Transverse colon (tissue), 4 donors: ENCODE results near the gene SIK1. TPM values are rescaled to one million over a fixed set of nuclear protein-coding genes. Genes with fewer than 3 reads are reported as not detected.

Experiments used
- DNase-seq: peaks from one replicate; pipeline ENCODE4 v3.0.0-alpha.2; 2019
- H3K27ac ChIP-seq, 4 donors: fragments of 200-600 bp; sonication (generic); 2 replicates each; pipeline ENCODE4 v1.5.1; 2016 to 2018; ENCODE audit warnings: inconsistent platforms in 4 of 4
- H3K27me3 ChIP-seq: fragments of 200-600 bp; sonication (generic); 2 replicates; pipeline ENCODE4 v1.5.1; 2017; ENCODE audit warnings: inconsistent platforms
- H3K36me3 ChIP-seq, 4 donors: fragments of 200-600 bp; sonication (generic); 2 replicates each; pipeline ENCODE4 v1.5.1; 2017 to 2019; ENCODE audit warnings: inconsistent platforms in 4 of 4
- H3K4me1 ChIP-seq, 4 donors: fragments of 200-600 bp; sonication (generic); 2 replicates each; pipeline ENCODE4 v1.5.1; 2017 to 2020; ENCODE audit warnings: inconsistent platforms in 4 of 4
- H3K4me3 ChIP-seq, 4 donors: fragments of 200-600 bp; sonication (generic); 1 replicate in 1 of 4; 2 replicates in 3 of 4; pipeline versions ENCODE4 v1.5.1 to v1.6.1; 2017 to 2019; ENCODE audit warnings: inconsistent platforms in 4 of 4
- H3K9me3 ChIP-seq, 2 donors: fragments of 200-600 bp; sonication (generic); 2 replicates each; pipeline ENCODE4 v1.5.1; 2017 to 2019; ENCODE audit warnings: inconsistent platforms in 2 of 2
- EP300 ChIP-seq: sonication (generic); formaldehyde crosslinking; IDR thresholded peaks from one replicate; pipeline ENCODE4 v1.6.1; 2017; ENCODE audit warnings: antibody characterized with exemption, low read depth
- POLR2A ChIP-seq: fragments of 450-650 bp; IDR thresholded peaks from one replicate; pipeline ENCODE4 v1.6.1; 2016; ENCODE audit warnings: antibody characterized with exemption, mild to moderate bottlenecking, moderate library complexity
- POLR2AphosphoS5 ChIP-seq, 3 donors: sonication (generic); formaldehyde crosslinking; IDR thresholded peaks; one replicate each; pipeline ENCODE4 v1.6.1; 2016; ENCODE audit warnings: antibody characterized with exemption in 3 of 3
- WGBS, 2 donors: methylation state at CpG; one replicate each; pipeline ENCODE4 v1.1.5; 2018; ENCODE audit warnings: low coverage in 1 of 2; 5-methylcytosine and 5-hydroxymethylcytosine counted together
- in situ Hi-C, 4 donors: fragments of 200-750 bp; cut with MboI; loops; one replicate each; pipeline versions ENCODE4 v1.15.0 to v1.15.1; 2017; ENCODE audit warnings: low sequenced_read_pairs in 3 of 4, low pct_ligation_motif_present in 1 of 4, low pct_unique_long_range_greater_than_20kb in 1 of 4
- intact Hi-C: fragments of 100-400 bp; cut with DNase I; formaldehyde crosslinking; loops from one replicate; pipeline ENCODE4 v1.15.1; 2023; ENCODE audit warnings: low total_unique reads
- total RNA-seq, 4 donors: library from RNA; depleted of rRNA; stranded (reverse); fragments of >200 nt; gene quantifications; one replicate each; pipeline ENCODE4 v1.1.0, GENCODE V29; 2016
- TF ChIP-seq, protein P1 (sequence below), 5 experiments: fragments of 200-600 bp in 3 of 5; fragments of 450-650 bp in 2 of 5; sonication (generic) in 3 of 5; IDR thresholded peaks; 1 replicate in 2 of 5; 2 replicates in 3 of 5; pipeline ENCODE4 v1.5.1; 2016 to 2017; ENCODE audit warnings: antibody characterized with exemption in 5 of 5, inconsistent platforms in 3 of 5, mild to moderate bottlenecking in 2 of 5, moderate library complexity in 1 of 5

SIK1 gene
- total RNA-seq, 4 donors from 2014 or later = 3.2 to 47.5 (median 8.6) TPM

DNA sequence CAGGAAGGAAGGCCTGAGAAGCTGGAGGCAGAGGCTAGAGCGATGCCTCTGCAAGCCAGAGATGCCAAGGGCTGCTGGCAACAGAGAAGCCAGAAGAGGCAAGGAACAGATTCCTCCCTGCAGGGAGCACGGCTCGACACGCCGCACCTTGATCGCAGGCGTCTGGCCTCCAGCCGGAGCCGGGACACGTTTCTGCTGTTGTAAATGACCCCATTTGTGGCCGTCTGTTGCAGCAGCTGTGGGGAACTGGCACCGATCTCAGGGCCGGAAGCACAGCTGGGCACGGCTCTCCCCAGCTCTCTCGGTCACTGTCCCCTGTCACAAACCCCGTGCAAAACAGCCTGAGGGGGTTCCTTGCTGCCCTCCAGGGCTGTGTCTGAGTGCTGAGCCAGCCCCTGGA, 59.6 kb downstream of the SIK1 start:
- intact Hi-C loops (no loop called here), in situ Hi-C loops (no loop called here)
- 73% methylated on average over 14 of the region's 16 CpGs; no CpG with 5 or more reads in 1 of the 2 donors for WGBS, 2 donors
- TF ChIP-seq POLR2AphosphoS5 (IDR thresholded peaks at IDR 0.05) = no peak
- TF ChIP-seq, protein P1, sequence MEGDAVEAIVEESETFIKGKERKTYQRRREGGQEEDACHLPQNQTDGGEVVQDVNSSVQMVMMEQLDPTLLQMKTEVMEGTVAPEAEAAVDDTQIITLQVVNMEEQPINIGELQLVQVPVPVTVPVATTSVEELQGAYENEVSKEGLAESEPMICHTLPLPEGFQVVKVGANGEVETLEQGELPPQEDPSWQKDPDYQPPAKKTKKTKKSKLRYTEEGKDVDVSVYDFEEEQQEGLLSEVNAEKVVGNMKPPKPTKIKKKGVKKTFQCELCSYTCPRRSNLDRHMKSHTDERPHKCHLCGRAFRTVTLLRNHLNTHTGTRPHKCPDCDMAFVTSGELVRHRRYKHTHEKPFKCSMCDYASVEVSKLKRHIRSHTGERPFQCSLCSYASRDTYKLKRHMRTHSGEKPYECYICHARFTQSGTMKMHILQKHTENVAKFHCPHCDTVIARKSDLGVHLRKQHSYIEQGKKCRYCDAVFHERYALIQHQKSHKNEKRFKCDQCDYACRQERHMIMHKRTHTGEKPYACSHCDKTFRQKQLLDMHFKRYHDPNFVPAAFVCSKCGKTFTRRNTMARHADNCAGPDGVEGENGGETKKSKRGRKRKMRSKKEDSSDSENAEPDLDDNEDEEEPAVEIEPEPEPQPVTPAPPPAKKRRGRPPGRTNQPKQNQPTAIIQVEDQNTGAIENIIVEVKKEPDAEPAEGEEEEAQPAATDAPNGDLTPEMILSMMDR (IDR thresholded peaks at IDR 0.05) = no peak
- TF ChIP-seq POLR2A = no peak
- TF ChIP-seq EP300 = no peak
- H3K4me1 ChIP-seq = peaks cover 0 to 2% (median under 1%) of the 10 kb centered on the region in 4 donors
- no peaks in the 10 kb centered on the region for H3K36me3 ChIP-seq
- H3K27me3 ChIP-seq = no peaks in the 10 kb centered on the region
- H3K9me3 ChIP-seq = no peaks in the 10 kb centered on the region
- H3K27ac ChIP-seq = no peak overlapping the region
- no peak overlapping the region for H3K4me3 ChIP-seq
- DNase-seq = no peak

DNA sequence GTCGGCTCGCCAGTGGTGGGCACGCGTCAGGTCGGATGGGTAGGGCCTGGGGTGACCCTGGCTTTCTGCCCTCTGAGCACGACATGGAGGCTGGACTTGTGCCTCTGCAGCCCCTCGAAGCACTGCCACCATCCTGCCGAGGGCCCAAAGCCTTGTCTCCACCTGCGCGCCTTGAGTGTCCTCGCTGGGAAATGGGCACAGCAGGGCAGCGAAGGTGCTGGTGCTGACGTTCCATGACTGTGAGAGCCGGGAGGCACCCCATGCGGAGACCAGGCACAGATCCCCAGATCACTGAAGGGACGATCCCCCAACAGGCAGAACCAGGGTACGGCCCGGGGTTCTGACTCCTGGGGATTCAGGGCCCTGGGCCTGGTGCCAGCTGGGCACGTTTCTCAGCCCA, 60.3 kb downstream of the SIK1 start:
- in situ Hi-C loops = no loop called here
- intact Hi-C loops = no loop called here
- no peaks in the 10 kb centered on the region for H3K36me3 ChIP-seq
- H3K27ac ChIP-seq = no peak overlapping the region
- whole genome bisulfite sequencing, 2 donors = 80 to 82% methylated on average over 3 to 18 of the region's 19 CpGs
- H3K4me1 ChIP-seq = peaks cover 0 to 8% (median 3%) of the 10 kb centered on the region in 4 donors
- no peaks in the 10 kb centered on the region for H3K27me3 ChIP-seq
- TF ChIP-seq POLR2AphosphoS5 (IDR thresholded peaks at IDR 0.05) (no peak), EP300 (no peak), POLR2A (no peak)
- TF ChIP-seq, protein P1 (IDR thresholded peaks at IDR 0.05) = no peak
- no peak overlapping the region for H3K4me3 ChIP-seq
- DNase-seq = no peak
- H3K9me3 ChIP-seq = no peaks in the 10 kb centered on the region

DNA sequence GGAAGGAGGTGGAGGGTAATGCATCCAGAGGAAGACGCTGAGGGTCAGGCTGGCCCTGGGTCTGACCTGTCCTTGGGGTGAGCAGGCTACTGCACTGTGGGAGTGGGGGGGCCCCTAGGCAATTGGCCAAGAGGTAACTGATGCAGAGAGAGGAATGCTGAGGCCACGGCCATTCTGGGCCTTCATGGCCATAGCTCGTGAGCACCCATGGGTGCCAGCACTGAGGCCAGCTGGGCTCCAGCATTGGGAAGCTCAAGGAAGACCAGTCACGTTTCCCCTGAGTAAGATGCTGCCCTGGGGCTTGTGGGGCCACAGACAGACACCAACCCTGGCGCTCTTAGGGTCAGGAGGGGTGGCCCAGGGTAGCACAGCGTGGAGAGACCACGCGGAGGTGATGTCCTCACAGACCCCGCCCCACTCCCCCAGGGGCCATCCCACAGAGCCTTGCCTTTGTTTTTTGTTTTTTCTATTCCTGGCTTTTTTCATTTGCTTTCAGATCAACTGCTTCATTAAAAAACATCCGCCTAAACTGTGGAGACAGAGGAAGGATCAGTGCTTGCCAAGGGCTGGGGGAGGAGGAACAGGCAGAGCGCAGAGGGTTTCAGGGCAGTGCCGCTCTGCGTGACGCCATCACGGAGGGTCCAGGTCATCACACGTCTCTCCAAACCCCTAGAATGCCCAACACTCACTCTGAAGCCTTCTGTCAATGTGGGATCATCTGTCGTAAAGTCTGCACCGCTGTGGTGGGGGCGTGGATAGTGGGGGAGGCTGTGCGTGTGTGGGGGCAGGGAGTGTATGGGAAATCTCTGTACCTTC, 61.1 kb downstream of the SIK1 start:
- no peak for DNase-seq
- intact Hi-C loops (no loop called here), in situ Hi-C loops (no loop called here)
- no peak overlapping the region for H3K27ac ChIP-seq
- 85 to 97% methylated on average over 5 to 20 of the region's 20 CpGs for WGBS, 2 donors
- no peaks in the 10 kb centered on the region for H3K9me3 ChIP-seq
- TF ChIP-seq, protein P1 (IDR thresholded peaks at IDR 0.05) = no peak
- no peak for TF ChIP-seq POLR2AphosphoS5 (IDR thresholded peaks at IDR 0.05)
- H3K27me3 ChIP-seq = no peaks in the 10 kb centered on the region
- no peak overlapping the region for H3K4me3 ChIP-seq
- H3K36me3 ChIP-seq = no peaks in the 10 kb centered on the region
- H3K4me1 ChIP-seq = peaks cover 0 to 15% (median 6%) of the 10 kb centered on the region in 4 donors

DNA sequence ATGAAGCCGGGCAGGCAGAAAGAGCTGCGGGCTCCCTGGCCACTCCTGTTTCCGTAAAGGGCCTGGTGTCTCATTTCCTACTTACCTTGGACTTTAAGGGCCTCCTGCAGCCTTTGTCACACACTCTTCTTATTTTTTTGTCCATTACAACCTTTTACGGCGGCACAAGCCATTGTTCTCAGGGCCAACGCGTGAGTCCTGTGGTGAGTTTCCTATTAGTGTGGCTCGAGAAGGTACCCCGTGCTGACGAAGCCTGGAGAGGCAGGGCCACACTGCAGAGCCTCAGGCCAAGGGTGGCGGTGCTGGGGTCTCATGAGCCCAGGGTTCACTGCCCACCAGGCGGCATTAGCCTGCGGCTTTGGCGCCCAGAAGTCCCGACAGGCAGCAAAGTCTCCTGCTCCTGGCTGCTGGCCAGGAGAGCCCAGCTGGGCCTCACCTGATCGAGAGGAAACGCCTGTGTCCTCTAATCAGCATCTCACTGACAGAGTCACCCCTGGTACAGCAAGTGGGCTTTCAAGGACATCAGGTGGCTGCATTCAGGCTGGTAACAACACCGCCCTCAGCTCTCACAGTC, 62.0 kb downstream of the SIK1 start:
- no peaks in the 10 kb centered on the region for H3K9me3 ChIP-seq
- WGBS, 2 donors = 73 to 80% methylated on average over 5 to 18 of the region's 18 CpGs
- DNase-seq = no peak
- peaks cover 0 to 15% (median 6%) of the 10 kb centered on the region in 4 donors for H3K4me1 ChIP-seq
- in situ Hi-C loops = no loop called here
- H3K27ac ChIP-seq = no peak overlapping the region
- TF ChIP-seq POLR2AphosphoS5 (IDR thresholded peaks at IDR 0.05) = no peak
- intact Hi-C loops = no loop called here
- no peak overlapping the region for H3K4me3 ChIP-seq
- H3K36me3 ChIP-seq = no peaks in the 10 kb centered on the region
- no peaks in the 10 kb centered on the region for H3K27me3 ChIP-seq

Other genes with a start within 250 kb of the SIK1 start
- under 1 TPM in 2 of 4 donors, not detected in 2; 0.48 to 0.82 TPM for gene HSF2BP, start 232.4 kb upstream of the SIK1 start, total RNA-seq
- 10 to 100 TPM in 3 of 4 donors, 1 to 10 TPM in 1; 6.0 to 15.4 (median 12.0) TPM for gene RRP1B, start 232.4 kb upstream of the SIK1 start, total RNA-seq